Naive thymus-derived CD4-positive, alpha-beta T cell (primary cell): Measurements from ENCODE around the gene ARHGEF10L. TPM values are rescaled to one million over a fixed set of nuclear protein-coding genes. Genes with fewer than 3 reads are reported as not detected.

ENCODE experiments used
- ATAC-seq: fragments of 150-1000 bp; cut with Tn5 transposase; 2 replicates; pipeline ENCODE4 v1.10.0; 2021; ENCODE audit warnings: mild to moderate bottlenecking, moderate library complexity
- CTCF ChIA-PET: fragments of 350-600 bp; sonication (Branson Sonifier 250); formaldehyde crosslinking; loops from one replicate; lab custom pipeline; 2021; ENCODE audit warnings: antibody characterized with exemption; lab: Charles Lee
- POLR2A ChIA-PET: fragments of 350-600 bp; sonication (Branson Sonifier 250); formaldehyde crosslinking; loops from one replicate; lab custom pipeline; 2021; ENCODE audit warnings: antibody characterized with exemption, inconsistent platforms; lab: Charles Lee
- DNase-seq, 9 donors: peaks; one replicate each; pipeline versions ENCODE4 v3.0.0 to v3.0.0-alpha.2; 2020 to 2022; ENCODE audit warnings: mixed read lengths in 1 of 9
- H3K27ac ChIP-seq: one replicate; pipeline ENCODE4 v1.7.0; 2013; ENCODE audit warnings: mild to moderate bottlenecking, low read depth, low read length, moderate library complexity
- H3K27me3 ChIP-seq, 2 donors: one replicate each; pipeline ENCODE4 v1.7.0; 2013; ENCODE audit warnings: low read length in 2 of 2, mild to moderate bottlenecking in 2 of 2, moderate library complexity in 2 of 2; ENCODE audit not compliant: control insufficient read depth in 2 of 2, insufficient read depth in 2 of 2
- H3K36me3 ChIP-seq, 3 experiments: 1 replicate in 2 of 3; 2 replicates in 1 of 3; pipeline ENCODE4 v1.7.0; 2013; ENCODE audit warnings: low read length in 3 of 3, mild to moderate bottlenecking in 3 of 3, moderate library complexity in 1 of 3; ENCODE audit not compliant: insufficient read depth in 3 of 3, control insufficient read depth in 2 of 3
- H3K4me1 ChIP-seq, 2 donors: one replicate each; pipeline ENCODE4 v1.7.0; 2013; ENCODE audit warnings: low read length in 2 of 2, mild to moderate bottlenecking in 2 of 2, moderate library complexity in 1 of 2; ENCODE audit not compliant: control insufficient read depth in 2 of 2, insufficient read depth in 2 of 2
- H3K4me3 ChIP-seq: 2 replicates; pipeline ENCODE4 v1.7.0; 2013; ENCODE audit warnings: mild to moderate bottlenecking, low read length
- H3K9me3 ChIP-seq, 3 experiments: 1 replicate in 2 of 3; 2 replicates in 1 of 3; pipeline ENCODE4 v1.7.0; 2013; ENCODE audit warnings: low read length in 3 of 3; ENCODE audit not compliant: control insufficient read depth in 2 of 3
- H3K27ac Mint-ChIP-seq, 9 donors: one replicate each; pipeline ENCODE4 v1.8.0; 2020 to 2022; ENCODE audit warnings: mixed read lengths in 9 of 9, mild to moderate bottlenecking in 8 of 9, moderate library complexity in 5 of 9, inconsistent platforms in 2 of 9
- H3K27me3 Mint-ChIP-seq, 5 donors: one replicate each; pipeline ENCODE4 v1.8.0; 2021 to 2022; ENCODE audit warnings: mixed read lengths in 5 of 5, mild to moderate bottlenecking in 1 of 5
- H3K36me3 Mint-ChIP-seq, 5 donors: one replicate each; pipeline ENCODE4 v1.8.0; 2020 to 2022; ENCODE audit warnings: mixed read lengths in 5 of 5, mild to moderate bottlenecking in 3 of 5, inconsistent platforms in 1 of 5
- H3K4me1 Mint-ChIP-seq, 7 donors: one replicate each; pipeline ENCODE4 v1.8.0; 2020 to 2022; ENCODE audit warnings: mixed read lengths in 7 of 7, mild to moderate bottlenecking in 3 of 7, inconsistent platforms in 1 of 7
- H3K4me3 Mint-ChIP-seq, 10 donors: one replicate each; pipeline ENCODE4 v1.8.0; 2020 to 2022; ENCODE audit warnings: mild to moderate bottlenecking in 10 of 10, mixed read lengths in 10 of 10, moderate library complexity in 6 of 10, inconsistent platforms in 2 of 10
- H3K9me3 Mint-ChIP-seq, 11 donors: one replicate each; pipeline ENCODE4 v1.8.0; 2020 to 2022; ENCODE audit warnings: mixed read lengths in 11 of 11, mild to moderate bottlenecking in 4 of 11, inconsistent platforms in 1 of 11, moderate library complexity in 1 of 11
- intact Hi-C, 2 donors: fragments of 100-400 bp; cut with micrococcal nuclease; formaldehyde crosslinking; loops; one replicate each; pipeline ENCODE4 v1.15.1; 2023
- polyA plus RNA-seq, 2 donors: library from polyadenylated mRNA; unstranded; fragments of 300-500 nt; fragmentation: Illumina TruSeq; gene quantifications; one replicate each; pipeline ENCODE4 v1.2.3, GENCODE V29; 2021
- total RNA-seq, 6 experiments: library from RNA in 5 of 6; stranded (reverse) in 5 of 6; gene quantifications; 1 replicate in 5 of 6; 2 replicates in 1 of 6; pipeline ENCODE4 v1.2.3 and lab custom pipeline; 2021 to 2026

The ARHGEF10L gene
- total and polyA plus RNA-seq, 7 experiments from 2014 or later = 0.59 to 19.7 (median 0.84) TPM; not detected in 3

- POLR2A ChIA-PET = interaction anchor here (0.9 kb wide), 1 partner anchor 10 kb away, joined by 3 read pairs; no protein-coding TSS in a partner anchor
- no peaks in the 10 kb centered on the region for H3K36me3 ChIP-seq
- H3K27me3 Mint-ChIP-seq = peaks cover 0 to 11% (median 6%) of the 10 kb centered on the region in 5 donors
- intact Hi-C loops = no loop called here
- H3K9me3 Mint-ChIP-seq = peaks cover 0 to 2% (median 0%) of the 10 kb centered on the region in 11 donors
- H3K27ac ChIP-seq = no peak overlapping the region
- DNase-seq (no peak), ATAC-seq (no peak)
- no peak overlapping the region for H3K27ac Mint-ChIP-seq
- H3K4me1 Mint-ChIP-seq = no peaks in the 10 kb centered on the region
- no peak overlapping the region for H3K4me3 ChIP-seq
- H3K4me1 ChIP-seq = no peaks in the 10 kb centered on the region
- CTCF ChIA-PET = no interaction called here
- H3K27me3 ChIP-seq = no peaks in the 10 kb centered on the region
- H3K36me3 Mint-ChIP-seq = no peaks in the 10 kb centered on the region
- H3K4me3 Mint-ChIP-seq = no peak overlapping the region
- no peaks in the 10 kb centered on the region for H3K9me3 ChIP-seq
Observed at GRCh38 chr1:17563494-17564281, 24.2 kb downstream of the ARHGEF10L start.

DNA sequence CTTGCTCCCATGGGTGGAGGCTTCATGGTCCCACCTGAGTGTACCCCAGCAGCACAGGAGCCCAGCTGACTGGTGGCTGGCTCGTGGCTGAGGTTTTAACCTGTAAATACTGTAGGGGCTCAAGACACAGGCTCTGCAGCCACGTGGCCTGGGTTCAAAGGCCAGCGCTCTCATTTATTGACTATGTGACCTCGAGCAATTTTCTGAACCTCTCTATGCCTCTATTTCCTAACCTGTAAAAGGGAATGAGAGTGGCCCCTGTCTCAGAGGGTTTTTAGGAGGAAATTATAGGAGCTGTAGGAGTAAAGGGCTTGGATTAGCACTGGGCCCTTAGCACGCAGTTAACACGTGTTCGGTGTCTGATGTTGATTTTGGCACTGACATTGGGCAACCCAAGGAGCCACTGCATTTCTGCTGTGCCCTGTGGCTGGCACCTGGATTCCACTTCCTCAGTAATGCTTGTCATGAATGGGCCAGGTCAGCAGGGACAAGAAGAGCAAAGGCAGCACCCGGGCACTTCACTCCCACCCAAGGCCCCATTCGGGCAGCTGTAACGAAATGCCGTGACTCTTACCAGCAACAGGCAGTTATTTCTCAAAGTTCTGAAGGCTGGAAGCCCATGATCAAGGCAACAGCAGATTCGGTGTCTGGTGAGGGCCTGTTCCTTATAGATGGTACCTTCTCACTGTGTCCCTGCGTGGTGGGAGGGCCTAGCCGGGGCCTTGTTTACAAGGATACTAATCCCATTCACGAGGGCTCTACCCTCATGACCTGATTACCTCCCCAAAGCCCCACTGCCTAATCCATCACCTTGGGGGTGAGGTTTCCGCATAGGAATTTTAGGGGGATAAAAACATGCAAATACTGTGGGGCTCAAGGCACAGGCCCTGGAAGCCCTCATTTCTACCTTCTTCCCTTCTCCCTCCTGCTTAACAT lies 25.2 kb downstream of the ARHGEF10L start:
- Histone ChIP-seq H3K9me3 (no peaks in the 10 kb centered on the region), H3K4me1 (no peaks in the 10 kb centered on the region), H3K27ac (no peak overlapping the region), H3K36me3 (no peaks in the 10 kb centered on the region), H3K4me3 (no peak overlapping the region), H3K27me3 (no peaks in the 10 kb centered on the region)
- H3K27me3 Mint-ChIP-seq = peaks cover 0 to 11% (median 6%) of the 10 kb centered on the region in 5 donors
- CTCF ChIA-PET = no interaction called here
- DNase-seq (no peak), ATAC-seq (no peak)
- H3K27ac Mint-ChIP-seq = no peak overlapping the region
- no peak overlapping the region for H3K4me3 Mint-ChIP-seq
- POLR2A ChIA-PET = interaction anchor here (0.9 kb wide), 1 partner anchor 11 kb away, joined by 3 read pairs; no protein-coding TSS in a partner anchor
- no peaks in the 10 kb centered on the region for H3K4me1 Mint-ChIP-seq
- intact Hi-C loops = no loop called here
- peaks cover 0 to 2% (median 0%) of the 10 kb centered on the region in 11 donors for H3K9me3 Mint-ChIP-seq
- no peaks in the 10 kb centered on the region for H3K36me3 Mint-ChIP-seq

DNA sequence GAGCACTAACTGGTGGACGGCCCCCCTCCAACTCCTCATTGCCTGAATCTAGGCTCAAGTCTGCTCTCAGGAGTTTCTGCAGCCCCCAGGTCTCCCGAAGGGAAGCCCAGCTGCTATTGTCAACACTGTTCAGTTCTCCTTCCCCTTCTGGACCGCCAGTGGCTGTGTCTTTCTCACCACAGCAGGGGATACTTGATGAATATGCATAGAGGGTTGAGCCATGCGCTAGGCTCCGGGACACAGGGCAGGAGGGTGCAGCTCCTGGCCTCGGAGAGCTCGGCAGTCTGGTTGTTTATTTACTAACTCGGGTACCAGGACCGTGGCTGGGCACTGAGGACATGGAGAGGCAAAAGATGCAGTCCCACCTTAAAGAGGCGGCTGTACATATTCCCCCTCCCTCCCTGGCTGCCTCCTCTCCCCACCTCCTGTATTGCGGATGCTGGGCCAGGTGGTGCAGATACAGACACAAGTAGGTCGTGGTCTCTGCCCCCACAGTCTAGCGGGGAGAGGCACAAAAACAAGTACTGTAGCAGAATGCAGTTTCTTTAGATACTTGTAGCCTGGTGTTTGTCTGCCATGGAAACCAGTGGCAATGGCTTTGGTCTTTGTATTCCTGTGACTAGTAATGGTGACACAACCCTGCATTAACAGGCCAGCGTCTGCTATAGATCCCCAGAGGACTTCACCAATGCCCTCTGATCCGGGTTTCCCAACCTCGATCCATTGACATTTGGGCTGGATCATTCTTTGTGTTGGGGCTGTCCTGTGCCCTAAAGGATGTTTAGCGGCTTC lies 26.2 kb downstream of the ARHGEF10L start:
- H3K27ac Mint-ChIP-seq = no peak overlapping the region
- Histone ChIP-seq H3K27me3 (no peaks in the 10 kb centered on the region), H3K36me3 (no peaks in the 10 kb centered on the region), H3K4me1 (no peaks in the 10 kb centered on the region), H3K9me3 (no peaks in the 10 kb centered on the region), H3K27ac (no peak overlapping the region), H3K4me3 (no peak overlapping the region)
- H3K4me1 Mint-ChIP-seq = peaks cover 0 to under 1% (median 0%) of the 10 kb centered on the region in 7 donors
- H3K36me3 Mint-ChIP-seq = no peaks in the 10 kb centered on the region
- CTCF ChIA-PET = no interaction called here
- H3K9me3 Mint-ChIP-seq = peaks cover 0 to 4% (median 0%) of the 10 kb centered on the region in 11 donors
- no peak overlapping the region for H3K4me3 Mint-ChIP-seq
- DNase-seq (no peak), ATAC-seq (no peak)
- intact Hi-C loops = no loop called here
- peaks cover 0 to 16% (median 9%) of the 10 kb centered on the region in 5 donors for H3K27me3 Mint-ChIP-seq
- POLR2A ChIA-PET = no interaction called here

GRCh38 chr1:17566417-17566816 lies 26.9 kb downstream of the ARHGEF10L start:
- intact Hi-C loops = no loop called here
- Mint-ChIP-seq H3K4me3 (no peak overlapping the region), H3K36me3 (no peaks in the 10 kb centered on the region), H3K27ac (no peak overlapping the region), H3K27me3 (peaks cover 0 to 21% (median 16%) of the 10 kb centered on the region in 5 donors), H3K4me1 (peaks cover 0 to 2% (median 0%) of the 10 kb centered on the region in 7 donors), H3K9me3 (peaks cover 0 to 4% (median 0%) of the 10 kb centered on the region in 11 donors)
- ATAC-seq = no peak
- CTCF ChIA-PET = no interaction called here
- Histone ChIP-seq H3K27ac (no peak overlapping the region), H3K4me1 (no peaks in the 10 kb centered on the region), H3K4me3 (no peak overlapping the region), H3K9me3 (no peaks in the 10 kb centered on the region), H3K27me3 (no peaks in the 10 kb centered on the region), H3K36me3 (no peaks in the 10 kb centered on the region)
- POLR2A ChIA-PET = no interaction called here
- DNase-seq = no peak

DNA sequence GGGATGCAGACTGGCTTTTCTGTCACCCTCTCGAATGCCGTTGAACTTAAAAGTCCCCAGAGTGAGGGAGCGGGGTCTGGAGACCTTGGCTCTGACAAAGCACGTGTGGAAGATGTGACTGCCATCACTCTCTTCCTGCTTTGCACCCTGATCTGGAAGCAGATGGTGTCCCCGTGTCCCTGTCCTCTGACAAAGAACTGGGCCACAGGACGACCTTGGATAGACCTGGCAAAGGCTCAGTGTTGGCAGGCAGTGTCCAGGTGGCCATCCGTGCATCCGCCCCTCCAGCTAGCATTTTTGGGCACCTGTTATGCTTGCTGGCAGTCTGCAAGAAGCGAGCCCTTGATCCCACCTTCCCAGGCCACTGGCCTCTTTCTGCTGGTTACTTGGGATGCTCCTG lies 27.4 kb downstream of the ARHGEF10L start:
- Histone ChIP-seq H3K4me1 (no peaks in the 10 kb centered on the region), H3K36me3 (no peaks in the 10 kb centered on the region), H3K27me3 (no peaks in the 10 kb centered on the region), H3K4me3 (no peak overlapping the region), H3K9me3 (no peaks in the 10 kb centered on the region), H3K27ac (no peak overlapping the region)
- DNase-seq = no peak
- intact Hi-C loops = no loop called here
- CTCF ChIA-PET = no interaction called here
- peaks cover 0 to 4% (median 0%) of the 10 kb centered on the region in 11 donors for H3K9me3 Mint-ChIP-seq
- H3K27ac Mint-ChIP-seq = no peak overlapping the region
- no peaks in the 10 kb centered on the region for H3K36me3 Mint-ChIP-seq
- POLR2A ChIA-PET = no interaction called here
- no peak overlapping the region for H3K4me3 Mint-ChIP-seq
- peaks cover 0 to 2% (median 0%) of the 10 kb centered on the region in 7 donors for H3K4me1 Mint-ChIP-seq
- peaks cover 0 to 21% (median 16%) of the 10 kb centered on the region in 5 donors for H3K27me3 Mint-ChIP-seq
- no peak for ATAC-seq

DNA sequence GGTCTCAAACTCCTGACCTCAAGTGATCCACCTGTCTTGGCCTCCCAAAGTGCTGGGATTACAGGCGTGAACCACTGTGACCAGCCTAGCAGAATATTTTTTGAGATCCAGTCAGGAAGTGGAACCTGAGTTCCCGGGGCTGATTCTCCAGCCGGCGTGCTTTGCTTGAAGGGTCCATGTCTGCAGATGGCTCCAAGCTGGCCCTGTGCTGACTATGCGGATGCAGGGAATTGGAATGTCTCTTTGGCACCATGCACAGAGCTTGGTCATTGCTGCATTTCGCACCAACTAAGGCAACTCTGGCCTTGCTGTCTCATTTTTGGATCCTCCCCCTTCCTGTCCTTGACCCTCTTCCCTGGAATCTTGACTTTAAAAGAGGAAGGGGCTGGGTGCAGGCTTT lies 28.1 kb downstream of the ARHGEF10L start:
- H3K27ac ChIP-seq = no peak overlapping the region
- H3K4me1 ChIP-seq = no peaks in the 10 kb centered on the region
- Mint-ChIP-seq H3K4me3 (no peak overlapping the region), H3K36me3 (no peaks in the 10 kb centered on the region), H3K4me1 (peaks cover 0 to 2% (median 0%) of the 10 kb centered on the region in 7 donors), H3K27ac (no peak overlapping the region), H3K9me3 (peaks cover 0 to 4% (median 0%) of the 10 kb centered on the region in 11 donors), H3K27me3 (peaks cover 0 to 21% (median 9%) of the 10 kb centered on the region in 5 donors)
- ATAC-seq (no peak), DNase-seq (no peak)
- H3K4me3 ChIP-seq = no peak overlapping the region
- no peaks in the 10 kb centered on the region for H3K27me3 ChIP-seq
- ChIA-PET CTCF (no interaction called here), POLR2A (no interaction called here)
- intact Hi-C loops = no loop called here
- no peaks in the 10 kb centered on the region for H3K36me3 ChIP-seq
- H3K9me3 ChIP-seq = no peaks in the 10 kb centered on the region
